IMR-90 (cell line): ENCODE results near the gene SELENOO. TPM values are rescaled to one million over a fixed set of nuclear protein-coding genes. Genes with fewer than 3 reads are reported as not detected.

Experiments
- ATAC-seq: fragments of 200-7000 bp; cut with Tn5 transposase; 2 replicates; pipeline ENCODE4 v1.9.1; 2020; ENCODE audit warnings: low read depth, mild to moderate bottlenecking, moderate library complexity
- BruUV-seq: library from RNA; stranded (reverse); fragments of 400-500 nt; replicated peaks from 2 replicates; lab custom pipeline; 2021; lab: Mats Ljungman, UMichigan
- CTCF ChIA-PET: fragments of 300-600 bp; formaldehyde crosslinking; extraction: SDS; loops from one replicate; lab custom pipeline; 2021; ENCODE audit warnings: antibody characterized with exemption; lab: Yijun Ruan, JAX
- POLR2A ChIA-PET: fragments of 300-600 bp; sonication (Branson Sonifier 250); formaldehyde crosslinking; loops from one replicate; lab custom pipeline; 2022; ENCODE audit warnings: antibody characterized with exemption; ENCODE audit not compliant: unreplicated experiment; lab: Charles Lee
- DNase-seq: peaks from one replicate; pipeline ENCODE4 v3.0.0; 2013
- H2AFZ ChIP-seq: replicated peaks from 2 replicates; pipeline ENCODE3; 2013; ENCODE audit warnings: low read length, mild to moderate bottlenecking; ENCODE audit not compliant: poor library complexity
- H2AK5ac ChIP-seq: 2 replicates; pipeline ENCODE4 v1.6.1; 2013; ENCODE audit warnings: low read depth, low read length, inconsistent platforms
- H2AK9ac ChIP-seq: replicated peaks from 2 replicates; pipeline ENCODE3; 2013; ENCODE audit warnings: mild to moderate bottlenecking, low read depth, low read length, moderate library complexity; ENCODE audit not compliant: poor library complexity
- H2BK120ac ChIP-seq: 2 replicates; pipeline ENCODE4 v1.6.1; 2013; ENCODE audit warnings: low read depth, low read length, inconsistent platforms
- H2BK15ac ChIP-seq: 3 replicates; pipeline ENCODE4 v1.6.1; 2013; ENCODE audit warnings: low read depth, low read length, inconsistent platforms
- H2BK20ac ChIP-seq: 2 replicates; pipeline ENCODE4 v1.6.1; 2013; ENCODE audit warnings: low read depth, mild to moderate bottlenecking, inconsistent platforms, low read length, moderate library complexity
- H2BK5ac ChIP-seq: 2 replicates; pipeline ENCODE4 v1.6.1; 2013; ENCODE audit warnings: mild to moderate bottlenecking, low read depth, low read length, inconsistent platforms; ENCODE audit not compliant: poor library complexity, severe bottlenecking
- H3K14ac ChIP-seq: replicated peaks from 2 replicates; pipeline ENCODE4 v1.6.1; 2013; ENCODE audit warnings: low read depth, low read length, inconsistent platforms
- H3K18ac ChIP-seq: 2 replicates; pipeline ENCODE4 v1.6.1; 2013; ENCODE audit warnings: low read depth, low read length, control low read depth
- H3K23ac ChIP-seq: 2 replicates; pipeline ENCODE4 v1.6.1; 2013; ENCODE audit warnings: low read depth, low read length, inconsistent platforms
- H3K27ac ChIP-seq: 2 replicates; pipeline ENCODE4 v1.5.1; 2013; ENCODE audit warnings: mild to moderate bottlenecking, control low read depth, low read length; ENCODE audit not compliant: insufficient read depth
- H3K27me3 ChIP-seq: 2 replicates; pipeline ENCODE4 v1.6.1; 2013; ENCODE audit warnings: low read length; ENCODE audit not compliant: control insufficient read depth, insufficient read depth
- H3K36me3 ChIP-seq: 2 replicates; pipeline ENCODE4 v1.6.1; 2013; ENCODE audit warnings: low read length, mixed read lengths; ENCODE audit not compliant: control insufficient read depth, insufficient read depth
- H3K4ac ChIP-seq: 2 replicates; pipeline ENCODE4 v1.6.1; 2013; ENCODE audit warnings: low read depth, low read length, inconsistent platforms
- H3K4me1 ChIP-seq: 2 replicates; pipeline ENCODE4 v1.6.1; 2013; ENCODE audit warnings: low read length, mixed read lengths; ENCODE audit not compliant: control insufficient read depth, insufficient read depth
- H3K4me2 ChIP-seq: 2 replicates; pipeline ENCODE4 v1.6.1; 2013; ENCODE audit warnings: low read depth, mild to moderate bottlenecking, control low read depth, low read length, moderate library complexity
- H3K4me3 ChIP-seq: 2 replicates; pipeline ENCODE4 v1.5.1; 2013; ENCODE audit warnings: low read depth, mild to moderate bottlenecking, control low read depth, low read length, moderate library complexity; ENCODE audit not compliant: insufficient read depth
- H3K56ac ChIP-seq: 2 replicates; pipeline ENCODE4 v1.6.1; 2013; ENCODE audit warnings: low read length, inconsistent platforms; ENCODE audit not compliant: insufficient read depth; ENCODE audit errors: extremely low read depth
- H3K79me1 ChIP-seq, 2 experiments: 2 replicates each; pipeline ENCODE4 v1.6.1; 2013; ENCODE audit warnings: low read length in 2 of 2, inconsistent platforms in 1 of 2, low read depth in 1 of 2
- H3K9ac ChIP-seq: 2 replicates; pipeline ENCODE4 v1.6.1; 2013; ENCODE audit warnings: low read depth, low read length, control low read depth
- H3K9me1 ChIP-seq: 2 replicates; pipeline ENCODE4 v1.6.1; 2013; ENCODE audit warnings: low read length, inconsistent platforms; ENCODE audit not compliant: insufficient read depth
- H3K9me3 ChIP-seq: 2 replicates; pipeline ENCODE4 v1.6.1; 2013; ENCODE audit warnings: low read length; ENCODE audit not compliant: control insufficient read depth, insufficient read depth
- H4K20me1 ChIP-seq: 2 replicates; pipeline ENCODE4 v1.6.1; 2013; ENCODE audit warnings: low read length, inconsistent platforms; ENCODE audit not compliant: insufficient read depth
- H4K5ac ChIP-seq: 2 replicates; pipeline ENCODE4 v1.6.1; 2013; ENCODE audit warnings: mild to moderate bottlenecking, low read depth, low read length, control low read depth
- H4K8ac ChIP-seq, 2 experiments: 2 replicates each; pipeline ENCODE4 v1.6.1; 2013; ENCODE audit warnings: low read depth in 2 of 2, low read length in 2 of 2, control low read depth in 1 of 2, inconsistent platforms in 1 of 2
- H4K91ac ChIP-seq: 2 replicates; pipeline ENCODE4 v1.6.1; 2013; ENCODE audit warnings: low read depth, low read length, inconsistent platforms; ENCODE audit not compliant: insufficient read depth
- MAFK ChIP-seq: IDR thresholded peaks from 2 replicates; pipeline ENCODE4 v1.6.1; 2012; ENCODE audit warnings: low read depth, low read length, improper control_type of control experiment
- MAZ ChIP-seq: IDR thresholded peaks from 2 replicates; pipeline ENCODE4 v1.6.1; 2012; ENCODE audit warnings: low read depth, mild to moderate bottlenecking, low read length, improper control_type of control experiment, moderate library complexity, borderline replicate concordance
- RAD21 ChIP-seq: IDR thresholded peaks from 2 replicates; pipeline ENCODE4 v1.6.1; 2012; ENCODE audit warnings: low read length, improper control_type of control experiment
- WGBS, 2 experiments: methylation state at CpG; one replicate each; pipeline versions ENCODE4 v1.1.5 to v1.1.7; 2013; ENCODE audit warnings: missing lambda C conversion rate in 2 of 2; ENCODE audit not compliant: insufficient read length in 1 of 2; ENCODE audit errors: extremely low coverage in 2 of 2; 5-methylcytosine and 5-hydroxymethylcytosine counted together
- dilution Hi-C: fragments of 300-500 bp; cut with HindIII; formaldehyde crosslinking; loops from one replicate; pipeline ENCODE4 v1.14.3; 2018; ENCODE audit warnings: low sequenced_read_pairs; ENCODE audit not compliant: unreplicated experiment
- in situ Hi-C: fragments of 300-500 bp; cut with MboI; formaldehyde crosslinking; loops from 3 replicates; pipeline ENCODE4 v1.14.3; 2019; ENCODE audit warnings: low sequenced_read_pairs, inconsistent platforms, mixed read lengths
- intact Hi-C: fragments of 100-400 bp; cut with micrococcal nuclease; formaldehyde crosslinking; loops from 2 replicates; pipeline ENCODE4 v1.10.0; 2022
- polyA plus RNA-seq, 3 experiments: library from polyadenylated mRNA; depleted of rRNA; stranded (reverse); fragments of >200 nt; gene quantifications; 2 replicates each; pipeline ENCODE4 v1.2.3, GENCODE V29; 2012; ENCODE audit warnings: low replicate concordance in 1 of 3
- total RNA-seq: library from RNA; depleted of rRNA; stranded (reverse); fragments of >200 nt; gene quantifications from 2 replicates; pipeline ENCODE4 v1.2.3, GENCODE V29; 2012
- TF ChIP-seq, protein P1 (sequence below): conservative IDR thresholded peaks from 2 replicates; pipeline ENCODE4 v1.5.1; 2012; ENCODE audit warnings: mild to moderate bottlenecking, low read depth, low read length, improper control_type of control experiment

SELENOO gene
- total and polyA plus RNA-seq, 2 of the 4 experiments (the other 2 are of a cell fraction) = 10.4 to 21.4 TPM

DNA sequence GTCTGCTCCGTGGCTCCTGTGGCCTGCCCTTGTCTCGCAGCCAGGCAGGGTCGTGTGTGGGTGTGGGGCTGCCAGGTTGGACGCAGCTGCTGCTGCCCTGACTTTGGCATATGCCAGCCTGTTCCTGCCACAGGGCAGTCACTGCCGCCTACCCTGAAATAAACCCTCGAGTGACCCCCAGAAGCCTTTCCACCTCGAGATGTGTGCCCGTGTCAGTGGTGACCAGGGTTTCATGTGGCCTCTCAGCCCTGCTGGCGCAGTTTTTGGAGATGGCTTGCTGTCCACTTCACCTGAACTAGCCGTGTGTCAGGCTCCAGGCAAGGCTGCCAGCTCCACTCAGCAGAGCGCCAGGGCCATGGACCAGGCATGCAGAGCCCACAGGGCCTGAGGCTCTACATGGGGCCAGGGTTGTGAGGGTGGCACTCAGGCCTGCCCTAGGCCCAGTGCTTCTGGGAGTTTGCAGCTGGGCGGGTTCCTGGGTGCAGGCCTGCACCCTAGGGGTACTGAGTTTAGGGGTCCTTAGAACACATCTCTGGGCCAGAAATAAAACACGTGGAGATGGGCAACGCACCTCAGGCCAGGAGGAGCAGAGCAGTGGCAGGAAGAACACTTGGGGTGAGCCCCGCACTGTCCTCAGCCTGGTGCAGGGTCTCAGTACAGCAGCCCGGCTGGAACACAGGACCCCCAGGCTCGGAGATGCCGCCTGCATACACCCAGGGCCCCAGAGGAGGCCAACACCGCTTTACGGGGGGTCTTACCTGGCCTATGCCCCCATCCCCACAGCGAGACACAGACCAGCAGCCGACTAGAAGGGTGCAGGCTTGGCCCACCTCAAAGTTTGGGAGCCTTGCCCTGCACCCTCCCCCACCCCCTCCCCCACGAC, 39.1 kb upstream of the SELENOO start:
- H2BK120ac ChIP-seq = no peak overlapping the region
- H2AFZ ChIP-seq = no peak overlapping the region
- peaks cover 20% of the 10 kb centered on the region for H3K36me3 ChIP-seq
- H3K4ac ChIP-seq = no peak overlapping the region
- no peak overlapping the region for H3K23ac ChIP-seq
- intact Hi-C loops (no loop called here), in situ Hi-C loops (no loop called here), dilution Hi-C loops (no loop called here)
- no peak for DNase-seq
- H2BK15ac ChIP-seq = no peak overlapping the region
- TF ChIP-seq RAD21 = no peak
- no peak for TF ChIP-seq MAFK
- TF ChIP-seq, protein P1, sequence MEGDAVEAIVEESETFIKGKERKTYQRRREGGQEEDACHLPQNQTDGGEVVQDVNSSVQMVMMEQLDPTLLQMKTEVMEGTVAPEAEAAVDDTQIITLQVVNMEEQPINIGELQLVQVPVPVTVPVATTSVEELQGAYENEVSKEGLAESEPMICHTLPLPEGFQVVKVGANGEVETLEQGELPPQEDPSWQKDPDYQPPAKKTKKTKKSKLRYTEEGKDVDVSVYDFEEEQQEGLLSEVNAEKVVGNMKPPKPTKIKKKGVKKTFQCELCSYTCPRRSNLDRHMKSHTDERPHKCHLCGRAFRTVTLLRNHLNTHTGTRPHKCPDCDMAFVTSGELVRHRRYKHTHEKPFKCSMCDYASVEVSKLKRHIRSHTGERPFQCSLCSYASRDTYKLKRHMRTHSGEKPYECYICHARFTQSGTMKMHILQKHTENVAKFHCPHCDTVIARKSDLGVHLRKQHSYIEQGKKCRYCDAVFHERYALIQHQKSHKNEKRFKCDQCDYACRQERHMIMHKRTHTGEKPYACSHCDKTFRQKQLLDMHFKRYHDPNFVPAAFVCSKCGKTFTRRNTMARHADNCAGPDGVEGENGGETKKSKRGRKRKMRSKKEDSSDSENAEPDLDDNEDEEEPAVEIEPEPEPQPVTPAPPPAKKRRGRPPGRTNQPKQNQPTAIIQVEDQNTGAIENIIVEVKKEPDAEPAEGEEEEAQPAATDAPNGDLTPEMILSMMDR = no peak
- no peak for TF ChIP-seq MAZ
- H2AK5ac ChIP-seq = no peak overlapping the region
- H4K20me1 ChIP-seq = no peaks in the 10 kb centered on the region
- H3K56ac ChIP-seq = no peak overlapping the region
- no peak overlapping the region for H4K91ac ChIP-seq
- H3K9me3 ChIP-seq = no peaks in the 10 kb centered on the region
- H2AK9ac ChIP-seq = no peak overlapping the region
- H3K14ac ChIP-seq = no peak overlapping the region
- no peak overlapping the region for H3K4me3 ChIP-seq
- BruUV-seq = no TSS peak
- ATAC-seq = no peak
- no peaks in the 10 kb centered on the region for H3K9me1 ChIP-seq
- no peak overlapping the region for H4K8ac ChIP-seq
- H3K4me2 ChIP-seq = no peak overlapping the region
- no peaks in the 10 kb centered on the region for H3K27me3 ChIP-seq
- H2BK20ac ChIP-seq = no peak overlapping the region
- no peak overlapping the region for H3K27ac ChIP-seq
- 82% methylated on average over 10 of the region's 23 CpGs; no CpG with 5 or more reads in 1 of the 2 experiments for WGBS, 2 experiments
- no peaks in the 10 kb centered on the region for H3K79me1 ChIP-seq
- CTCF ChIA-PET = no interaction called here
- POLR2A ChIA-PET = no interaction called here
- H3K18ac ChIP-seq = no peak overlapping the region
- no peak overlapping the region for H3K9ac ChIP-seq
- no peaks in the 10 kb centered on the region for H3K4me1 ChIP-seq
- H4K5ac ChIP-seq = no peak overlapping the region
- H2BK5ac ChIP-seq = no peak overlapping the region
